NCI-H2227 treated with DMSO at 0.1 percent for 48 hours (cell line): ENCODE data around the gene MNT.
A peak's percentile ranks its signal among the peaks of the same experiment; 100 is the strongest.
"Not testable (repeated sequence)": the region's sequence is repeated elsewhere in the genome, so short reads cannot be mapped to it uniquely, and the experiment has no call there.

Source experiments
- DNase-seq: peaks from one replicate; lab custom pipeline; 2025; lab: John Stamatoyannopoulos, UW

Gene MNT, protein sequence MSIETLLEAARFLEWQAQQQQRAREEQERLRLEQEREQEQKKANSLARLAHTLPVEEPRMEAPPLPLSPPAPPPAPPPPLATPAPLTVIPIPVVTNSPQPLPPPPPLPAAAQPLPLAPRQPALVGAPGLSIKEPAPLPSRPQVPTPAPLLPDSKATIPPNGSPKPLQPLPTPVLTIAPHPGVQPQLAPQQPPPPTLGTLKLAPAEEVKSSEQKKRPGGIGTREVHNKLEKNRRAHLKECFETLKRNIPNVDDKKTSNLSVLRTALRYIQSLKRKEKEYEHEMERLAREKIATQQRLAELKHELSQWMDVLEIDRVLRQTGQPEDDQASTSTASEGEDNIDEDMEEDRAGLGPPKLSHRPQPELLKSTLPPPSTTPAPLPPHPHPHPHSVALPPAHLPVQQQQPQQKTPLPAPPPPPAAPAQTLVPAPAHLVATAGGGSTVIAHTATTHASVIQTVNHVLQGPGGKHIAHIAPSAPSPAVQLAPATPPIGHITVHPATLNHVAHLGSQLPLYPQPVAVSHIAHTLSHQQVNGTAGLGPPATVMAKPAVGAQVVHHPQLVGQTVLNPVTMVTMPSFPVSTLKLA

DNA sequence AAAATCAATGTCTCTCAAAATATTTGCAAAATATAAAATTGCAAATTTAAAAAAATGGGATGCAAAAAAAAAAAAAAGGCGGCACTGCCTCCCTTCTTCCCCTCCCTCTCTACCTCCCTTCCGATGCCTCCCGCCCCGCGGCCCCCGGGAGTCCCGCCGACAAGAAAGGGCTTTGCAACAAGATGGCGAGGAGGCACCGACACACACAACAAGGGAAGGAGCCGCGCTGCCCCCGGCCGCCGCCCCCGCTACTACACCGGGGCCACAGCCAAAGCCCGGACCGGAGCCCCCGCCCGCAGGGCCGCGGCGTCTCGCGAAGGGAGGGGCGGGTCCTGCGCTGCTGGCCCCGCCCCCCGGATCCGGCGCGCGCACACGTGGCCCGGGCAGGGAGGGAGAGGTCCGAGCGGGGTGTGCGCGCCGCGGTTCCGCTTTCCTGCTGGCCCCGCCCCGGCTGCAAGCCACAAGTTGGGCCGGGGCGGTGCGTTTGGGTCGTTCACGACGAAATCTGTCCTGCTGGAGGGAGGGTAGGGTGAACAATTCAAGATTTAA is at the start of gene MNT:
MNT (minus strand) TSS at position 184 of the 549 bp plus-strand sequence. CDS start 348 bp downstream, outside the sequence.
- peak; percentile 90 for DNase-seq

DNA sequence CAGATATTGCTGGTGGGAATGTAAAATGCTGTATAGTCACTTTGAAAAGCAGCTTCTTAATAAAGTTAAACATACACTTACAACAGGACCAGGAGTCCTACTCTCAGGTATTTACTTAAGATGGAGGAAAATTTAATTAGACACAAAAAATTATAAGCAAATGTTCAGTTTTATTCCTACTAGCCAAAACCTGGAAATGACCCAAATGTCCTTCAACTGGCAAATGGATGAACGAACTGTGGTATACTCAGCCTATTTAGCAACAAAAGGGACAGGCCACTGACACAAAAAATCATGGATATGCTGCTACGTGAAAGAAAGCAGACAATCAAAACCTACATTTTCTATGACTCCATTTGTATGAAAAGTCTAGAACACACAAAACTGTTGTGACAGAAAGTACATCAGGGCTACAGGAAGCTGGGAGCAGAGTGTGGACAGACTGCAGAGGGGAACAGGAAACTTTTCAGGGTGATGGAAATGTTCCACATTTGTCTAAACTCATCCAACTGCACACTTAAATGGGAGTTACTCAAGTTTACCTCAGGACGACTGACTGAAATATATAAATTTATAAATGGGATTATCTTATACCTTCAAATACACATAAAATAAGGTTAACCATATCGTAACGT is 49.3 kb upstream of the MNT start:
- DNase-seq: no peak

DNA sequence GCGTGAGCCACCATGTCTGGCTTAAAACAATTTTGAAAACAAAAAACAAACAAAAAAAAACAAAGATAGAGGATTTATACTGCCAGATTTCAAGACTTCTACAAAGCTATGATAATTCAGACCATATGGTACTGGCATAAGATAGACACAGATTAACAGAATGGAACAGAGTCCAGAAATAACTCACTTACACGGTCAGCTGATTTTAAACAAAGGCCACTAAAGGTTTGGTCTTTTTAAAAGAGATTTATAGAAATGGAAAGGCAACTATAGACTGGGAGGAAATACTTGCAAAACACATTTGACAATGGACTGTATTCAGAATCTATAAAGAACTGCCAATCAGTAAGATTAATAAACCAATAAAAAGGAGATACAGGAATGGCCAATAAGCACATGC is 48.6 kb upstream of the MNT start:
- DNase-seq: no peak

DNA sequence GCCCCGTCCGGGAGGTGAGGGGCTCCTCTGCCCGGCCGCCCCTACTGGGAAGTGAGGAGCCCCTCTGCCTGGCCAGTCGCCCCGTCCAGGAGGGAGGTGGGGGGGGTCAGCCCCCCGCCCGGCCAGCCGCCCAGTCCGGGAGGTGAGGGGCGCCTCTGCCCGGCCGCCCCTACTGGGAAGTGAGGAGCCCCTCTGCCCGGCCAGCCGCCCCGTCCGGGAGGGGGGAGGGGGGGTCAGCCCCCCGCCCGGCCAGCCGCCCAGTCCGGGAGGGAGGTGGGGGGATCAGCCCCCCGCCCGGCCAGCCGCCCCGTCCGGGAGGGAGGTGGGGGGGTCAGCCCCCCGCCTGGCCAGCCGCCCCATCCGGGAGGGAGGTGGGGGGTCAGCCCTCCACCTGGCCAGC is 46.6 kb upstream of the MNT start:
- DNase-seq: not testable (repeated sequence)

DNA sequence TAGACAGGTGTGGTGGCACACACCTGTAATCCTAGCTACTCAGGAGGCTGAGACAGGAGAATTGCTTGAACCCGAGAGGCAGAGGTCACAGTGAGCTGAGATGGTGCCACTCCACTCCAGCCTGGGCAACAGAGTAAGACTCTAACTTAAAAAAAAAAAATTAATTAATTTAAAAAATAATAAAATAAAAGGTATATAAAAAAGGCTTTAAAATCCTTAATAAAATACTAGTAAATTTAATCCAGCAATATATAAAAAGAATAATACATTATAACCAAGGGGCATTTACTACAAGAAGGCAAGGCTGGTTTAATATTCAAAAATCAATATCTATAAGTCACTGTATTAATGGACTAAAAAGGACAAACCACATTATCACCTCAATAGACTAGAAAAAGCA is 44.8 kb upstream of the MNT start:
- no peak for DNase-seq

DNA sequence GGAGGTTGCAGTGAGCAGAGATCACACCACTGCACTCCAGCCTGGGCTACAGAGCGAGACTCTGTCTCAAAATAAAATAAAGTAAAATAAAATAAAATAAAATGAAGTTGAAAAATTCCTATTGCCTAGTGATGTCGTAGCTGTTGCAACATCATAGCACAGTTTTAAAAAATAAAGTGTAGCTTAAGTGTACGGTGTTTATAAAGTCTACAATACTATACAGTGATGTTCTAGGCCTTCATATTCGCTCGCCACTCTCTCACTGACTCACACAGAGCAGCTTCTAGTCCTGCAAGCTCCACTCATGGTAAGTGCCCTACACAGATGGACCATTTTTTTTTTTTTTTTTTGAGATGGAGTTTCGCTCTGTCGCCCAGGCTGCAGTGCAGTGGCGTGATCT is 43.5 kb upstream of the MNT start:
- DNase-seq: no peak

DNA sequence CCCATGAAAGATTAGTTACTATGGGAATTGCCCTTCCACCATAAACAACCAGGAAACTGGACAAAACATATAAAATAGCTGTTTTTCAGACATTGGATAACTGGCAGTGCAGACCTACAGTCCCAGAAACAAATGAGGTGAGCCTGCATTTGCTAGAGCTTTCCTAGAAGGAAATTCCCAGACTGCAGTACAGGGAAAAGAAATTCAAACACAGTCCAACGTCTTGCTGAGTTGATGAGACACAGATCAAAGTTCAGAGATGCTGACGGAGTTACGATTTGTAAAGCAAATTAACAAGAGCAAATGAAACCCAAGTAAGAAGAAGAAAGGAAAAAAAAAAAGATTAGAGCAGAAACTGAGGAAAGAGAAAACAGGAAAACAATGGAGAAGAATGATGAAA is 41.3 kb upstream of the MNT start:
- no peak for DNase-seq

DNA sequence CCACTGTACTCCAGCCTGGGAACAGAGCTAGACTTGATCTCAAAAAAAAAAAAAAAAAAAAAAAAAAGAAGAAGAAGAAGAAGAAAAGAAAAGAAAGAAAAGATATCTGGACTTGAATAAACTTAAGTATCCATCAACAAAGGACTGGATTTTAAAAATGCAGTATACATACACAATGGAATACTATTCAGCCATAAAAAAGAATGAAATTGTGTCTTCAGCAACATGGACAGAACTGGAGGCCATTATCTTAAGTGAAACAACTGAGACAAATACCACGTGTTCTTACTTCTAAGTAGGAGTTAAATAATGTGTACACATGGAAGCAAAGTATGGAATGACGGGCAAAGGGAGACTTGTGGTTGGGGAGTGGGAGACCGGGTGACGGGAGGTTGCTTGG is 40.1 kb upstream of the MNT start:
- no peak for DNase-seq

DNA sequence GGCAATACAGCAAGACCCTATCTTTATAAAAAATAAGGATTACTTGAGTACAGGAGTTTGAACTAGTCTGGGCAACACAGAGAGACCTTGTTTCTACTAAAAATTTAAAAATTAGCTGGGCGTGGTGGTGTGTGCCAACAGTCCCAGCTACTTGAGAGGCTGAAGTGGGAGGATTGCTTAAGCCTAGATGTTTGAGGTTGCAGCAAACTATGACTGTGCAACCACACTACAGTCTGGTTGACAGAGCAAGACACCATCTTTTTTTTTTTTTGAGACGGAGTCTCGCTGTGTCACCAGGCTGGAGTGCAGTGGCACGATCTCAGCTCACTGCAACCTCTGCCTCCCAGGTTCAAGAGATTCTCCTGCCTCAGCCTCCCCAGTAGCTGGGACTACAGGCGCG is 39.1 kb upstream of the MNT start:
- not testable (repeated sequence) for DNase-seq

DNA sequence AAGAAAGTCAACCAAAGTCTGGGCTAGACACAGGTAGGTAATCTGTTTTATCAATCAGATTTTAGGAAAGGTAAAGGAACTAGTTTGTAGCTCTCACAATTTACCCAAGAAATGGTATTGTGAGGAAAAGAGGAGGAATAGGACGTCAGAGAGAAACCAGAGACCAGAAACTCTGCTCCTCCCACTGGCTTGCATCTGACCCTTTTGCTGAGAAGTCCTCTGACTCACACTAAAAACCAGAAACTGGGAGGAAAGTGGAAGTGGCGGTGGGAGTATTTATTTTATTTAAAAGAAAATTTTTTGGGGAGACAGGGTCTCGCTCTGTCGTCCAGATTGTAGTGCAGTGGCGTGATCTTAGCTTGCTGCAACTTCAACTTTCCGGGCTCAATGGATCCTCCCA is 38.0 kb upstream of the MNT start:
- no peak for DNase-seq

DNA sequence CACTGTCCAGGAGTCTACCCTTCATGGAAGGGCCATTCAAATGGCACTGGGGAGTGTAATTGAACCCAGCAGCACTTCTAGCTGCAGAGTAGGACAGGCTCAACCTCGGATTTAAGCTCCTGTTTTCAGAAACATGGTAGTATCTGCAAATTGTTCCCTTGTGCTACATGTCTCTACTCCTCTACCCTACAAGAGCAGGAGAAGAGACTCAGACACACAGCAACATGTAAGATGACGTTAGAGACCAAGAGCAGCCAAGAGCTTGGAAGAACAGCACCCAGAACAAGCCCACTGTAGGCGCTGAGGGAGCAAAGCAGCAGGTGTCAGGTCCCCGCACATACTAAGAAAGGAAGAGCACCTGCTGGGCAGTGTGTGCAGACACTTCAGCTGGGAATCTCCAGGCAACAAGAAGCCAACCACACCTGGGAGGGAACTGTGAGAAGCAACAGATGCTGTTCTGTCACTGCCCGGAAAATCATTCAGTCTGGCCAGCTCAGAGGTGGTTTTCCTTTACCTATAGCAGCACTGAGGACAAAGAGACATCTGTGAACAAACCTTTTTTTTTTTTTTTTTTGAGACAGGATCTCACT is 35.6 kb upstream of the MNT start:
- DNase-seq: no peak

DNA sequence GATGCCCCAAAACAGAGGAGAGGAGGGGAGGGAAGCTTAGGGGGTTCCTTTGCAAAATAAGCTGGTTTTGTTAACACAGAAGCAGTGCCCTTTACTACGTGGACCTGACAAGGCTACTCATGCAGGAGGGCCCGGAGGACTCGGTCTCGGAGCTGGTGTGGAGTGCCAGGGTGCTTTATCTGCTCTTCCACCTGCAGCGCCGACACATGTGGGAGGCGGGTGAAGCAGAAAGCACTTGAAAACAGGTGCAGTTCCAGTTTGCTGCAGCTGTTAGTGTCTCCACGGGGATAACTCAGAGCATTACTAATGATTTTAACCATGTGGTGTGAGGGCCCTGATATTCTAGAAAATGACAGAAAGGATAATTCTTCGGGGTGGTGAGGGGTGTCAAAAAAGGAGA is 35.0 kb upstream of the MNT start:
- peak; percentile 31 for DNase-seq

DNA sequence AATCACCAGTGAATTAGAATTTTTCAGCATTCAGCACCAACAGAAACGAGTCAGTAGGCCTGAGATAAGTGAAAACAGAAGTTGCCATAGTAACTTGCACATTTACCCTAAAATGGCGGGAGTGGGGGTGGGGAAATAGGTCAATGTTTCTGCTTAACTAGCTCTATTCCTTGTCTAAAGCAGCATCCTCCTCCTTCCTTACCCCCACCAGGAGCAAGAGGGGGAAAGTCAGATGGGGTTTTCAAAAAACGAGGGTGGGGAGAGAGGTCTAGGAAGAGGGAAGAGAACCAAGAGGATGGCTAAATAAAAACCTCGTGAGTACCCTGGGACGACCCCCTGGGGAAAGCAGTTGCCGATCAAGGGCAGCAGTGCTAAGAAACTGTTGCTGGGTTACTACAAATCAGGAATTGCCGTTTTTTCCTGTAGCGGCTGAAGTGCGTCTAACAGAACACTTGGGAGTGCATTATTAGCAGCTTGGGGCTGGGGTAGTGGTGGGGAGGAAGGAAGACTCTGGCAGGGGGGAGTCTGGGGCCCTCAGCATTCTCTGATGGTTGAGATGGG is 34.4 kb upstream of the MNT start:
- DNase-seq: peak; percentile 90

DNA sequence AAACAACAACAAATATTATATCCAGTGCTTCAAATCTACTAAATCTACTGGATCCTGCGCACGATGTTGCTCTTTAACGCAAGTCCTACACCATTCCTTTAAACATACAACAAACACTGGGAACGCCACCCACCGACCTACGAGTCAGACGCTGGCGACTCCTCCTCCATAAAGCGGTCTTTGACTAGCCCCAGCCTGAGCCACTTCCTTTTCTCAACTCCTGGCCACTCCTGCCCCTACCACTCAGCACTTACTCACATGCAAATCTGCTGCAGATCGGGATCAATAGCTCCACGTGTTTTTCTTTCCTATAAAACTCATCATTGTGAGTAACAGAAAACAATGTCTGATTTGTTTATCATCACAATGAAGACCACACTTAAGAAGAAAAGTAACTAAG is 32.8 kb upstream of the MNT start:
- DNase-seq: no peak

DNA sequence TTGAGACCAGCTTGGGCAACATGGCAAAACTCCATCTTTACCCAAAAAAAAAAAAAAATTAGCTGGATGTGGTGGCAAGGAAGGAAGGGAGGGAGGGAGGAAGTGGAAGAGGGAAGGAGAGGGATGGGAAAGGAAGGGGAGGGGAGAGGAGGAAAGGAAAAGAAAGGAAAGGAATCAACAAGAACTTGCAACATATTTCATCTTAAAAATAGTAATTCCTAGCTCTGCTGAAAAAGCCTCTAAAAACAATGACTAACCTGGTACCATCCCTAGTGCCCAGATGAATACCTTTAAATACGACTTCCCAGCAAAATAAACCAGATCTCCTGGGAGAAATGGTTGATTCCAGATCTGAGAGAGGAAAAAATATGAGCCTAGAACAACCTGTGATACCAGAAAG is 27.1 kb upstream of the MNT start:
- DNase-seq: no peak

DNA sequence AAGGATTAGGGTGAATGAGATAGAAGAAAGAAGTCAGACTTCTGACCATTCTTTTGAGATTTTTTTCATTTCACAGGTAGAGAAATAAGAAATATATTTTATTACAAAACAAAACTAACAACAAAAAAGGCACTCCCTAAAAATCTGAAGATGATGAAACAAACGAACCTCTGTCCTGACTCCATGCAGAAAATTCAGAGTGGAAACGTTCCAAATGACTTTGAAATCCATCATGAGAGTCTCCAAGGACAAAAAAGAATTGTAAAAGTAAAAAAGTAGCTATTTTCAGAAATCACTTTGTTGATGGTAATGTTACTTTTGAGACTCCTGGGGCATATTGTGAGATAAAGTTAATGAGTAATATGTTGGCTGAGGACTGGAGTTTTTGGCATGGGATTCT is 26.4 kb upstream of the MNT start:
- DNase-seq: no peak

DNA sequence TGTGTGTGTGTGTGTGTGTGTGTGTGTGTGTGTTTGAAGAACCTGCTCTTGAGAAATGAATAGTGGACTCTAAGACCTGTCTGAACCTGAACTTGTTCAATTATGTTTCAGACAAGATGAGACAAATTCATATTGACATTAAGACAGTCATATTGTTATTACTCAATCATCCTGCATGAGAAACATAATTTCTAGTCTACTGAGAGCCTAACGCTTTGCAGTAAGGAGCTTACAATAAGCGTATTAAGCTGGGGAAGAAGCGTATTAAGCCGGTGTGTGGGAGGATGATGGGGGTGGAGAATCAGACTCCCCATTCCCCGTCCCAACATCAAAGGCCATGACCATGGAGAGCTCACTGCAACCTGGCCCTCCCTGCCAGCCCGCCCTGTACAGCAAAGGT is 22.4 kb upstream of the MNT start:
- DNase-seq: no peak

DNA sequence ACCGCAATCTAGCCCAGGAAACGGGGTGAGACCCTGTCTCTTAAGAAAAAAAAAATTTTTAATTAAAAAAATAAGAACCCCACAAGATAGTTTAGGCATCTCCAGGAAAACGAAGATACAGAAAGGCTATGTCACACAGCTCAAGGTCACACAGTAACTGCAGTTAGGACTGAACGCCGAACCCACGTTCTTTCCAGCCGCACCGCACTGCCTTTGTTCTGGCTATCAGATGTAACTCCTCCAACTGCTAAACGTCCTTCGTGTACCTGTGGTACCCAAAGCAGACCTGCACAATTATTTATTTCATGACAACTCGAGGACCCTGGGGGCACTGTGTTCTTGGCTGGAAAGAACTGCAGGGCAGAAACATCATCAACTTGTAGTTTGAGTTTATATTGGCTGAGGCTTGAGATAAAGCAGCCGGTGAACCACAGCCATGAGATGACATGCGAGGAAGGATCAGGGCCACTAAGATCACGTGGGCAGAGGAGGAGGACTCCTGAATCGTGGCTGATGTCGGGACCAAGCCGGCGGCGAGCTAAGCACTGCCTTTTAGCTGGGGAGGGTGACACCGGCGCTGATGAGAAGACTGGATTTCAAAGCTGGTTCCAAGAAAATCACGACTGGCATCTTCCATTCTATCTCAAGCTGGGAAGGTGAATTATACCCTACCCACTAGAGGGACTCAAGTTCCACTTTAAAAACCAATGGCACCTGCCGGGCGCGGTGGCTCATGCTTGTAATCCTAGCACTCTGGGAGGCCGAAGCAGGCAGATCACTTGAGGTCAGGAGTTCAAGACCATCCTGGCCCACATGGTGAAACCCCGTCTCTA is 20.7 kb upstream of the MNT start:
- no peak for DNase-seq

DNA sequence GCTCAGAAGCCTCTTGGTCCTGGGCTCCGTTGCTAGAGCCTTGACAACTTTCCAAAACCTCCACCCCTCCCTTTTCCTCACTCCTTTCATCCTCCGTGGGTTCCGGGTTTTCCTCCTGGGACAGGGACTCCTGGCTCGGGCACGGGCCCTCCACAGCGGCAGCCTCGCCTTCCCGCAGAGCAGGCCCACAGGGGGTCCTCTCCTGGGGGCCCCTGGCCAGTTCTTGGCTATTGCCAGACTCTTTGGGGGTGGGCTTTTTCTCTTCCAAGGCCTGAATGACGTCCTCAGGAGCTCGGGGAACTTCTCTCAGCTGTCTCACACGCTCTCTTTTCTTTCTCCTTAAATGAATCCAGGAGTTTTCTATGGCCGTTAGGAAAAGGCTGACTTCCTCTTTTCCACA is 19.3 kb upstream of the MNT start:
- no peak for DNase-seq

DNA sequence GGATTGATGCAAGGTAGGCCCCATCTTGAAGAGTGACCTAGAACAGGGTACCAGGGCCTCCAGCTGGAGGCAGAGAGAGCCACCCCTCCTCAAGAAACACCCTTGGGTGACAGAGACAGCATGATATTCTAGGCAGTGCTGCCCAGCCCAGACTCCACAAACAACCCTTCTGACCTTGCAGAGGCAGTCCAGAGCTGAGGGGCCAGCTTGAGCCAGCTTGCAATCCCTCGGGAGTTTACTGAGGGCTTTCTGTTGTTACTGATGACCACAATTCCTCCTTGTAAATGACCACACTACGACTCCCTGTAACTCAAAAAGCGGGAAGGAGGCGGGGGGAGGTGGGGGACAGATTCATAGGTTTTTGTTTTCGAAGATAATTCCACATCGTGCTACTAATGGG is 18.6 kb upstream of the MNT start:
- DNase-seq: no peak

DNA sequence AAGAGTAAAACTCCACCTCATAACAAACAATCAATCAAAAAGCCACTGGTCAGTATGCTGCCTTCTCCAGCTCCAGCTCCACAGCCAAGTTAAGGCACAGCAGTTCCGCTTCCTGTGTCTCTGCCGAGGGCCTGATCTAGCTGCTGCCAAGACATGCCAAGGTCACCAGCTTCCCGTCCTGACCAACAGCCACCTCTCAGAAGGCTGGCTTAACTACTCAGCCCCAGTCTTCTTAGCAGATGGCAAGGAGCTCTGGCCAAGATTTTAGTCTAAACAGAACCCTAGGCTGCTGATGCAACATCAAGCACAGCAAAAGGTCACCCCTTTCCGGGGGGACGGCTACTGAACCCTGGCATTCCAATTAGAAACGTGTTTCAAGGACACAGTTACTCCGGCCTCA is 17.7 kb upstream of the MNT start:
- DNase-seq: no peak
